Hepatocyte (in vitro differentiated cells): ENCODE data around the gene JAKMIP3.

Experiments used
- EZH2phosphoT487 ChIP-seq: fragments of 200-600 bp; sonication (generic); IDR thresholded peaks from one replicate; pipeline ENCODE4 v1.6.1; 2018; ENCODE audit warnings: antibody characterized with exemption, mild to moderate bottlenecking, low read depth, moderate library complexity; ENCODE audit not compliant: unreplicated experiment, severe bottlenecking
- TF ChIP-seq, protein P1 (sequence below): fragments of 200-600 bp; sonication (generic); IDR thresholded peaks from 2 replicates; pipeline ENCODE4 v1.5.1; 2016; ENCODE audit warnings: antibody characterized with exemption, mild to moderate bottlenecking; ENCODE audit not compliant: poor library complexity

GRCh38 chr10:132058111-132058745 is 7.5 kb upstream of the JAKMIP3 start:
- TF ChIP-seq EZH2phosphoT487, result no peak
- TF ChIP-seq, protein P1, sequence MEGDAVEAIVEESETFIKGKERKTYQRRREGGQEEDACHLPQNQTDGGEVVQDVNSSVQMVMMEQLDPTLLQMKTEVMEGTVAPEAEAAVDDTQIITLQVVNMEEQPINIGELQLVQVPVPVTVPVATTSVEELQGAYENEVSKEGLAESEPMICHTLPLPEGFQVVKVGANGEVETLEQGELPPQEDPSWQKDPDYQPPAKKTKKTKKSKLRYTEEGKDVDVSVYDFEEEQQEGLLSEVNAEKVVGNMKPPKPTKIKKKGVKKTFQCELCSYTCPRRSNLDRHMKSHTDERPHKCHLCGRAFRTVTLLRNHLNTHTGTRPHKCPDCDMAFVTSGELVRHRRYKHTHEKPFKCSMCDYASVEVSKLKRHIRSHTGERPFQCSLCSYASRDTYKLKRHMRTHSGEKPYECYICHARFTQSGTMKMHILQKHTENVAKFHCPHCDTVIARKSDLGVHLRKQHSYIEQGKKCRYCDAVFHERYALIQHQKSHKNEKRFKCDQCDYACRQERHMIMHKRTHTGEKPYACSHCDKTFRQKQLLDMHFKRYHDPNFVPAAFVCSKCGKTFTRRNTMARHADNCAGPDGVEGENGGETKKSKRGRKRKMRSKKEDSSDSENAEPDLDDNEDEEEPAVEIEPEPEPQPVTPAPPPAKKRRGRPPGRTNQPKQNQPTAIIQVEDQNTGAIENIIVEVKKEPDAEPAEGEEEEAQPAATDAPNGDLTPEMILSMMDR, result no peak
